ENCODE results near the gene COX5B. TPM values are rescaled to one million over a fixed set of nuclear protein-coding genes. Genes with fewer than 3 reads are reported as not detected.
"Not testable (repeated sequence)": the region's sequence is repeated elsewhere in the genome, so short reads cannot be mapped to it uniquely, and the experiment has no call there.

The COX5B gene
- 221 TPM for total RNA-seq
- long read RNA-seq, transcript COX5B-201 (4 exons, 712 nt) = major isoform, 32 of 37 reads
- long read RNA-seq, partial matches to known transcripts = 5 of 37 reads
- long read RNA-seq, other reads (novel, unspliced or antisense) = 0 of 37 reads

- DNase-seq (ENCODE audit: low spot score) = peak; percentile 100
Observed at GRCh38 chr2:97645695-97646629, at the start of gene COX5B. Gene COX5B (plus strand): TSS chr2:97646062. CDS start chr2:97646087, 25 bp downstream.

GRCh38 chr2:97596180-97596579, 49.7 kb upstream of the COX5B start:
- not testable (repeated sequence) for DNase-seq (ENCODE audit: low spot score)

GRCh38 chr2:97601537-97601936, 44.3 kb upstream of the COX5B start:
- DNase-seq (ENCODE audit: low spot score) = not testable (repeated sequence)

- DNase-seq (ENCODE audit: low spot score) = not testable (repeated sequence)
Observed at GRCh38 chr2:97605109-97605508, 40.8 kb upstream of the COX5B start.

- DNase-seq (ENCODE audit: low spot score) = not testable (repeated sequence)
Observed at GRCh38 chr2:97605524-97606339, 40.1 kb upstream of the COX5B start.

- not testable (repeated sequence) for DNase-seq (ENCODE audit: low spot score)
Observed at GRCh38 chr2:97608745-97609144, 37.1 kb upstream of the COX5B start.

GRCh38 chr2:97611895-97612294, 34.0 kb upstream of the COX5B start:
- not testable (repeated sequence) for DNase-seq (ENCODE audit: low spot score)

GRCh38 chr2:97615746-97616145, 30.1 kb upstream of the COX5B start:
- DNase-seq (ENCODE audit: low spot score) = not testable (repeated sequence)

- no peak for DNase-seq (ENCODE audit: low spot score)
Observed at GRCh38 chr2:97617911-97618310, 28.0 kb upstream of the COX5B start.

GRCh38 chr2:97618939-97619827, 26.7 kb upstream of the COX5B start:
- not testable (repeated sequence) for DNase-seq (ENCODE audit: low spot score)

GRCh38 chr2:97620492-97620891, 25.4 kb upstream of the COX5B start:
- not testable (repeated sequence) for DNase-seq (ENCODE audit: low spot score)

GRCh38 chr2:97622976-97623375, 22.9 kb upstream of the COX5B start:
- not testable (repeated sequence) for DNase-seq (ENCODE audit: low spot score)

- DNase-seq (ENCODE audit: low spot score) = not testable (repeated sequence)
Observed at GRCh38 chr2:97625354-97626048, 20.4 kb upstream of the COX5B start.

- not testable (repeated sequence) for DNase-seq (ENCODE audit: low spot score)
Observed at GRCh38 chr2:97626049-97626430, 19.8 kb upstream of the COX5B start.

GRCh38 chr2:97644023-97644717, 1.7 kb upstream of the COX5B start:
- DNase-seq (ENCODE audit: low spot score) = no peak

GRCh38 chr2:97645112-97645694, 659 bp upstream of the COX5B start:
- DNase-seq (ENCODE audit: low spot score) = no peak

GRCh38 chr2:97646977-97647376, 1.1 kb downstream of the COX5B start:
- DNase-seq (ENCODE audit: low spot score) = no peak

- no peak for DNase-seq (ENCODE audit: low spot score)
Observed at GRCh38 chr2:97651114-97651513, 5.3 kb downstream of the COX5B start.

- no peak for DNase-seq (ENCODE audit: low spot score)
Observed at GRCh38 chr2:97653473-97653872, 7.6 kb downstream of the COX5B start.
